ENCODE data around the gene OR56A5. TPM values are rescaled to one million over a fixed set of nuclear protein-coding genes. Genes with fewer than 3 reads are reported as not detected.

The OR56A5 gene
- total and polyA plus RNA-seq, 11 donors: not detected

GRCh38 chr11:6006395-6006794 is 38.1 kb upstream of the OR56A5 start:
- intact Hi-C loops (cut with DNase I): no loop called here
- DNase-seq (no peak), ATAC-seq (no peak)
- no peak overlapping the region for H3K27ac ChIP-seq
- peaks cover 0 to 4% (median 0%) of the 10 kb centered on the region in 9 donors for H3K27me3 ChIP-seq
- TF ChIP-seq POLR2A (IDR thresholded peaks at IDR 0.05) (no peak), CTCF (IDR thresholded peaks at IDR 0.05) (no peak)
- H3K4me1 ChIP-seq: peaks cover 0 to 4% (median 0%) of the 10 kb centered on the region in 12 donors
- no peaks in the 10 kb centered on the region for H3K9me3 ChIP-seq
- no peak overlapping the region for H3K4me3 ChIP-seq
- no peaks in the 10 kb centered on the region for H3K36me3 ChIP-seq

GRCh38 chr11:6002202-6002699 is 34.0 kb upstream of the OR56A5 start:
- ATAC-seq: peak in 2 of 4 donors; percentile 13 to 39

GRCh38 chr11:5994791-5995190 is 26.5 kb upstream of the OR56A5 start:
- WGBS, 4 donors: 90 to 95% (median 92%) methylated on average over 14 of the region's 14 CpGs

More at GRCh38 chr11:6002202-6002699, 34.0 kb upstream of the OR56A5 start:
- peak overlapping the region in 6 of 12 donors; percentile 0 to 57 (median 44) for H3K27ac ChIP-seq
- H3K36me3 ChIP-seq: no peaks in the 10 kb centered on the region
- peaks cover 0 to 4% (median 0%) of the 10 kb centered on the region in 12 donors for H3K4me1 ChIP-seq
- no peaks in the 10 kb centered on the region for H3K9me3 ChIP-seq
- H3K4me3 ChIP-seq: no peak overlapping the region
- intact Hi-C loops (cut with DNase I): no loop called here
- DNase-seq: no peak
- TF ChIP-seq POLR2A (IDR thresholded peaks at IDR 0.05) (no peak), CTCF (IDR thresholded peaks at IDR 0.05) (no peak)
- H3K27me3 ChIP-seq: no peaks in the 10 kb centered on the region
- WGBS, 4 donors: 52 to 64% (median 60%) methylated on average over 7 of the region's 7 CpGs

GRCh38 chr11:5992604-5993251 is 24.4 kb upstream of the OR56A5 start:
- no peaks in the 10 kb centered on the region for H3K9me3 ChIP-seq
- intact Hi-C loops (cut with DNase I): no loop called here
- H3K36me3 ChIP-seq: no peaks in the 10 kb centered on the region
- no peak overlapping the region for H3K4me3 ChIP-seq
- H3K27me3 ChIP-seq: no peaks in the 10 kb centered on the region
- no peaks in the 10 kb centered on the region for H3K4me1 ChIP-seq
- H3K27ac ChIP-seq: no peak overlapping the region
- DNase-seq (no peak), ATAC-seq (no peak)
- no peak for TF ChIP-seq POLR2A (IDR thresholded peaks at IDR 0.05)
- TF ChIP-seq CTCF (IDR thresholded peaks at IDR 0.05): peak in 11 of 12 donors; percentile 18 to 56 (median 44)
- WGBS, 4 donors: 55 to 60% (median 58%) methylated on average over 3 of the region's 3 CpGs

More at GRCh38 chr11:5994791-5995190, 26.5 kb upstream of the OR56A5 start:
- Histone ChIP-seq H3K4me1 (no peaks in the 10 kb centered on the region), H3K27me3 (no peaks in the 10 kb centered on the region), H3K27ac (no peak overlapping the region), H3K9me3 (no peaks in the 10 kb centered on the region), H3K36me3 (no peaks in the 10 kb centered on the region), H3K4me3 (no peak overlapping the region)
- ATAC-seq (no peak), DNase-seq (no peak)
- intact Hi-C loops (cut with DNase I): no loop called here
- TF ChIP-seq POLR2A (IDR thresholded peaks at IDR 0.05) (no peak), CTCF (IDR thresholded peaks at IDR 0.05) (no peak)
